NB4 (cell line): ENCODE data around the gene NXPH1.

ENCODE experiments used
- DNase-seq: peaks from one replicate; pipeline ENCODE4 v3.0.0; 2010; ENCODE audit warnings: low read depth
- H3K4me3 ChIP-seq: one replicate; pipeline ENCODE4 v1.5.1; 2011; ENCODE audit warnings: mild to moderate bottlenecking, low read depth, low read length, moderate library complexity
- MYC ChIP-seq: IDR thresholded peaks from 2 replicates; pipeline ENCODE4 v1.6.1; 2011; ENCODE audit warnings: low read depth, low read length
- POLR2A ChIP-seq: IDR thresholded peaks from 2 replicates; pipeline ENCODE4 v1.6.1; 2011; ENCODE audit warnings: mild to moderate bottlenecking; ENCODE audit not compliant: insufficient read length; ENCODE audit errors: extremely low read depth
- TF ChIP-seq, protein P1 (sequence below): IDR thresholded peaks from 2 replicates; pipeline ENCODE4 v1.6.1; 2011; ENCODE audit warnings: low read depth, low read length
- TF ChIP-seq, protein P2 (sequence below): IDR thresholded peaks from one replicate; pipeline ENCODE4 v1.5.1; 2012; ENCODE audit warnings: low read depth, low read length

The NXPH1 gene

DNA sequence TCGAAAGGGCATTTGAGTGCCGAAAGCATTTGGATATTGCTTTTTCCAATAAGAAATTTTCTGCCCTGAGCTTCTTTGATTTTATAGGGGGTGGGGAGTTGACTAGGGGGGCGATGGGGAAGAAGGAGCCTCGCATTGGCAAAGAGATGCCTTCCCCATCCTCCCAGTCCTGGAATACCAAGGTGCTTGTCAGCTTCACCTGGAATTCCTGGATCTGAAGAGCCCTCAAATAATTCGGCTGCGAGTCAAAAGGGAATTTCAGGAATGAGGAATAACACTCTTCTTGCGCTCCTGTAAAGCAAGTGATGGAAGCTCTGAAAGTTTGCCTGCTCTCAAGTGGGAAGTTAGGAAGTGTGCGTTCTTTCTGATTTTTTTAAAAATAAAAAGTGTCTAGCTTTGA, 7.3 kb downstream of the NXPH1 start:
- TF ChIP-seq, protein P1, sequence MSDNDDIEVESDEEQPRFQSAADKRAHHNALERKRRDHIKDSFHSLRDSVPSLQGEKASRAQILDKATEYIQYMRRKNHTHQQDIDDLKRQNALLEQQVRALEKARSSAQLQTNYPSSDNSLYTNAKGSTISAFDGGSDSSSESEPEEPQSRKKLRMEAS: no peak
- no peak for TF ChIP-seq MYC
- no peak for TF ChIP-seq POLR2A
- no peak for DNase-seq
- no peak overlapping the region for H3K4me3 ChIP-seq

DNA sequence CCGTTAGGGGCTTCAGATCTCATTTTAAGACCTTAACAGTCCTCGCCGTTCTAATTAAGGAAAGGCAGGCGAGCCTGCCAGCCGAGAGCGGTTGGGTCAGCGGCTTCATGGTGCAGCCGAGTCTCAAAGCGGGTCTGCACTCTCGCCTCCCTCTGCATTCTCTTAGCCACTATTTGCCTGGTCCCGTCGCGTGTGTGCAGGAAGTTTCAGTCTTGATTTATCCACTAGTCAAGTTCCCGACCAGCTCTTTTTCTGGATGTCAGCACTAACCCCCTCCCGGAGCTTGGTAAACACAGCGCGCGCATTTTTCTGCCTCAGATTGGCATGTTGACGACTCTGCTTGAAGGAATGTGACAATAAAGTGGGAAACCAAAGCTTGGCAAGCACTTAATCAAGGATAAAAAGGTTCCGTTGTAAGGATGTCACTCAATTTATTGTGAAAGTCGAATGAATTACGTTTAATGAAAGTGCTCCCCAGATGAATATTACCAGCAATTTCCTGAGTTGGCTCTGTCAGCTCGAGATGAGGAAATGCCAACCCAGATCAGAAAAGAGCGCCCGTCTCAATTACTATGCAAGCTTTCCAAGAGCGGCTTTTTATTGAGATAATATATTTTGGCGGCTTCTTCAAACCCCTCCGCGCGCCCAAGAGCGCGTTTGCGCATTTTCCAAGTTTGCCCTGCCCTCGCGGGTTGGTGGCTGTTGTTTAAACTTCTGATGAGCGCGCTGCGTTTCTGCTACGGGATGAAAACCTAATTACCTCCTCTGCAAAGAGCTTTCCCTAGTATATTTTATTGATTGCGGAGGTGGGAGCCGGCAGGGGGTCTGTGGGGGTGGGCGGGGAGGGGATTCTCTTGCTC, 7.9 kb downstream of the NXPH1 start:
- DNase-seq: no peak
- no peak overlapping the region for H3K4me3 ChIP-seq
- TF ChIP-seq, protein P1: no peak
- TF ChIP-seq, protein P2, sequence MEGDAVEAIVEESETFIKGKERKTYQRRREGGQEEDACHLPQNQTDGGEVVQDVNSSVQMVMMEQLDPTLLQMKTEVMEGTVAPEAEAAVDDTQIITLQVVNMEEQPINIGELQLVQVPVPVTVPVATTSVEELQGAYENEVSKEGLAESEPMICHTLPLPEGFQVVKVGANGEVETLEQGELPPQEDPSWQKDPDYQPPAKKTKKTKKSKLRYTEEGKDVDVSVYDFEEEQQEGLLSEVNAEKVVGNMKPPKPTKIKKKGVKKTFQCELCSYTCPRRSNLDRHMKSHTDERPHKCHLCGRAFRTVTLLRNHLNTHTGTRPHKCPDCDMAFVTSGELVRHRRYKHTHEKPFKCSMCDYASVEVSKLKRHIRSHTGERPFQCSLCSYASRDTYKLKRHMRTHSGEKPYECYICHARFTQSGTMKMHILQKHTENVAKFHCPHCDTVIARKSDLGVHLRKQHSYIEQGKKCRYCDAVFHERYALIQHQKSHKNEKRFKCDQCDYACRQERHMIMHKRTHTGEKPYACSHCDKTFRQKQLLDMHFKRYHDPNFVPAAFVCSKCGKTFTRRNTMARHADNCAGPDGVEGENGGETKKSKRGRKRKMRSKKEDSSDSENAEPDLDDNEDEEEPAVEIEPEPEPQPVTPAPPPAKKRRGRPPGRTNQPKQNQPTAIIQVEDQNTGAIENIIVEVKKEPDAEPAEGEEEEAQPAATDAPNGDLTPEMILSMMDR: no peak
- TF ChIP-seq MYC (no peak), POLR2A (no peak)

DNA sequence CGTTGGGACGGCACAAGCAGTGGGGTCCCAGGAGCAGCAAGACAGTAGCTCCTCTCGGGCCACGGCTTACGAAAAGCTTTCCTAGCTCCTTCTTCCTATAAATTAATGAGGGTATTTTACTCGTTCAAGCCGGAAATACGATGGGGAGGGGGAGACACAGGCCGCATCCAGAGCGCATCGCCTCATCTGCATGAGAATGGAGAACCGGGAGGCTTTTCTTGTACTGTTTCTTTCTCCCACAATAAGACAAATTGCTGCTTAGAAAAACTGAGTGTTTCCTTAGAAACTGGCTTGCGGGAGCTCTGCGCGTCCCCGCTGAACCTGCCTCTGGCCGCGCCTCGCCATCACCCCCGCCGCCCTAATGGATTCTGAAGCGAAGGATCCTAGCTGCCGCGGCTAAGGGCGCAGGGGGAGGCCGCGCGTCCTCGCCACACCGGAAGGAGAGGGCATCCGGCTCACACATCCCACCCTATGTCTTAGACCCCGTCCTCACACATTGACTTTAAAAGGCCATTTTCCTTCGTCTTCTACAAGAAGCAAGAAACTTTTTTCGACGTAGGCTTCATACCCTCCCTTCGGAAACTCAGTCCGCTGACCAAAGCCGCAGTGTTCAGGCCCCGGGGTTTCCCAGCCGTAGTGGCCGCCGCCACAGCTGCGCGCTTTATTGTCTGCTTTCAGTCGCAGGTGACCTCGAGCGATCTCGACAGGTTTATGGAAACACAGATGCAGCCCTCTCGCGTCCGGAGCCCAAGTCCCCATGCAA, 8.8 kb downstream of the NXPH1 start:
- no peak overlapping the region for H3K4me3 ChIP-seq
- no peak for DNase-seq
- TF ChIP-seq POLR2A: no peak
- TF ChIP-seq, protein P2: no peak
- TF ChIP-seq MYC: no peak
- TF ChIP-seq, protein P1: no peak

DNA sequence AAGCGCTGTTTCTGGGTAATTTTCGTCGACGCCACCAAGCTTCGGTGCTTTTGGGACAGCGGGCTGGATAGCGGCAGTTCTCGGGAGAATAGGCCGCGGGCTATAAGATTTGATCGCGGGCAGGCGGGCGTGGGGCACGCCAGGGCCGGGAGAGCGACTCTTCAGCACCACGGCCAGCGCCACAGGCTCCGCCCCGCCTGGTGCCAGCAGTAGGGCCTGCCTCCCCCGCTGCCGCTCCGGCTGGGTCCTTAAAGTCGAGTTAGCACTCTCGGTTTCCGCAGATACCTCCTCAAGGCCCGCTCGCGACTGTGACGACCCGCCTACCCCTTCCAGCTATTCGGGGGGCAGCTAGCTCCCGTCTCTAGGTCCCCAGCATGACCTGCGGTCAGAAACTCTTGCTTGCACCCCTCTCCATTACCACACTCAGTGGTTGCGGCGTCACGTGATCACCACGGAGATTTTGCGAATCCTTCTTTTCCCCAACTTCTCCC, 9.4 kb downstream of the NXPH1 start:
- TF ChIP-seq, protein P2: no peak
- TF ChIP-seq, protein P1: no peak
- TF ChIP-seq POLR2A (no peak), MYC (no peak)
- peak; percentile 20 for DNase-seq
- no peak overlapping the region for H3K4me3 ChIP-seq

DNA sequence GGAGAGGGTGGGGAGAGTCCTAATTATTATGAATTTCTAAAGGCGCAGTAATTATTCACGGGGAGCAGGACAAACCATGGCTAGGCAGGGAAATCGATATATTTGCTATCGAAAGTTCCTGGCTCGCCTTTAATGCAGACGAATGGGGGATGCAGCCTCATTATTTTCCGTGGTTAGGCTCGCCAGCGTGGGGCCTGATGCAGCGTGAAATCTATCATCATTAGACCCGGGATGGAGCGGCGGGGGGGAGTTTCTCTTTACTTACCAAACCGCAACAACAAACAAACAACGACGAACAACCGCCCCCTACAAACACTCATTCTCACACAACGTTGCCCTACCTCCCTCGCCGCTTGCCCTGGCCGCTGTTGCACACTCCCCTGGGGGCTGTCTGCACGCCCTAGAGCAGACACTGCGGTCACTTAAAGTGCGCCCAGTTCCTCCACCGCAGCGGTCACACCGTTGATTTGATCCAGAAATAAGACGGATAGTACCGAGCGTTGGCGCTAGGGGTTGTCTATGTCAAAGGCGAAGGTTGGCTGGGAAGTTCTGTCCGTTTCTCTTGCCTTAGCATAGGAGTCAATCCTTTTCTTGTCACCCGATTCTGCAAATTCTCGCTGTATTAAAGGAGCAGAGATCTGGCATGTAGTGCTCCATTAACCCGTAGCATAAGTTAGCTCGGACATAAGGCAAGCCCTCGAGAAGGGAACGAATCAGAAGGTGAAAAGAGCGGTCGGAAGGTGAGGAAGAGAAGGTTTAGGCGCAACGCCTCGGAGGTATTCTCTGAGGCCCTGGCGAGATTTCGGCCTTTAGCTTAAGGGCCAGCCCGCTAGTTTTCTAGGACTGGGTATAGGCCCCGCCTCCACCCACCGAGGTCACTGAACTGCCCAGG, 10.4 kb downstream of the NXPH1 start:
- H3K4me3 ChIP-seq: no peak overlapping the region
- no peak for DNase-seq
- TF ChIP-seq, protein P2: no peak
- TF ChIP-seq MYC (no peak), POLR2A (no peak)
- TF ChIP-seq, protein P1: no peak
